ENCODE measurements around the gene MED13. TPM values are rescaled to one million over a fixed set of nuclear protein-coding genes. Genes with fewer than 3 reads are reported as not detected.

MED13 gene
- total RNA-seq, 1 experiment from 2014 or later, result 49.4 TPM

DNA sequence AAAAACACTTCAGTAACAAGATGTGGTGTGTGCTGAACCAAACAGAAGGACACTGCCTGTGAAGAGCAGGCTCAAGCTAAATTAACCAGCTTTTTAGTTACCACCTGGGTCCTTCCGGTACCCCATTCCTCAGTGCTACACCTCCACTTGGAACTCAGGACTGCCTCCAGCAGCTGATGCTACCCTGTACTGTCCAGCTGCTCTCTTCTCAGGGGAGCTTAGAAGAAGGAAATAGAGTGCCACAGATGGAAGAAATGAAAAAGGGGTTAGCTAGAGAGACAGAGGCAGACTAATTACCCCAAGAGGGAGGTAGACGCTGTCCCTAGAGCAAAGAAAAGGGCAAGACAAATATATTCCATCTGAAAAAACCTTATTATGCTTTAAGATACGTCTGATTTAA is 5.7 kb downstream of the MED13 start:
- Histone ChIP-seq H3K79me2 (ENCODE audit: low read depth) (peaks cover 100% of the 10 kb centered on the region), H3K27me3 (ENCODE audit: insufficient read depth, low read depth) (no peaks in the 10 kb centered on the region), H3K9me3 (ENCODE audit: insufficient read depth, low read depth) (no peaks in the 10 kb centered on the region), H2AFZ (no peak overlapping the region), H3K4me1 (replicated peaks; ENCODE audit: insufficient read depth) (peaks cover 24% of the 10 kb centered on the region), H3K36me3 (ENCODE audit: low read depth) (peaks cover 33% of the 10 kb centered on the region), H3F3A (ENCODE audit: insufficient read depth, low read depth) (peaks cover 2% of the 10 kb centered on the region; the same call in 1 of the 2 replicates), H3K4me3 (no peak overlapping the region), H3K4me2 (no peak overlapping the region), H4K20me1 (ENCODE audit: insufficient read depth) (peaks cover 58% of the 10 kb centered on the region), H3K27ac (no peak overlapping the region), H3K9me2 (ENCODE audit: insufficient read depth) (no peaks in the 10 kb centered on the region)
- BruUV-seq (replicated peaks), result no TSS peak
- ChIA-PET POLR2A (ENCODE audit: unreplicated experiment) (no interaction called here), CTCF (no interaction called here)
- intact Hi-C loops (cut with micrococcal nuclease; ENCODE audit: unreplicated experiment), result no loop called here
- TF ChIP-seq CTCF (conservative IDR thresholded peaks at IDR 0.05) (no peak), EZH2 (IDR thresholded peaks at IDR 0.05; ENCODE audit: low read depth) (no peak)
- no peak for DNase-seq

DNA sequence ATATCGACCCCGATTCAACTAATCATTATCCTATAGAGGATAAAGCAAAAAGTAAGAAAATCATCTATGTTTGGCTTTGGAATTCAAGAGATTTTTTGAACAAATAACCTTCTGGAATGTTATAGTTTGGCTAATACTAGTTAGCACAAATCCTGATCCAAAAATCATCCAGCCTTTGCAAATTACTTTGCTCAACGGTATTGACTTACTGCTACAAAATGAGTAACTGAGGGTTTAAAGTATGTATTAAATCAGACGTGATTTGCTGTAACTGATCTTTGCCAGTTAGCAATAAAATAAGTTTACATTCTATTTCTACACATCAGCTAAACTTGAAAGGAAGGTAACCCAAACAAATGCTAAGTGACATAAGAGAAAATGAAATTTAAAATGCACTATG is 6.5 kb downstream of the MED13 start:
- no peak for TF ChIP-seq CTCF (conservative IDR thresholded peaks at IDR 0.05)
- TF ChIP-seq EZH2 (IDR thresholded peaks at IDR 0.05; ENCODE audit: low read depth), result no peak
- CTCF ChIA-PET, result interaction anchor here (0.6 kb wide), 1 partner anchor 374 kb away, joined by 3 read pairs; no protein-coding TSS in a partner anchor
- no peak overlapping the region for H3K4me3 ChIP-seq
- H2AFZ ChIP-seq, result no peak overlapping the region
- H3K9me2 ChIP-seq (ENCODE audit: insufficient read depth), result no peaks in the 10 kb centered on the region
- H3F3A ChIP-seq (ENCODE audit: insufficient read depth, low read depth), result no peaks in the 10 kb centered on the region
- H3K9me3 ChIP-seq (ENCODE audit: insufficient read depth, low read depth), result no peaks in the 10 kb centered on the region
- H4K20me1 ChIP-seq (ENCODE audit: insufficient read depth), result peaks cover 54% of the 10 kb centered on the region
- H3K27me3 ChIP-seq (ENCODE audit: insufficient read depth, low read depth), result no peaks in the 10 kb centered on the region
- POLR2A ChIA-PET (ENCODE audit: unreplicated experiment), result interaction anchor here (0.6 kb wide), 1 partner anchor 52 kb away, joined by 20 read pairs; no protein-coding TSS in a partner anchor
- peaks cover 34% of the 10 kb centered on the region for H3K36me3 ChIP-seq (ENCODE audit: low read depth)
- H3K4me1 ChIP-seq (replicated peaks; ENCODE audit: insufficient read depth), result peaks cover 23% of the 10 kb centered on the region
- peaks cover 94% of the 10 kb centered on the region for H3K79me2 ChIP-seq (ENCODE audit: low read depth)
- no TSS peak for BruUV-seq (replicated peaks)
- no peak for DNase-seq
- no peak overlapping the region for H3K4me2 ChIP-seq
- intact Hi-C loops (cut with micrococcal nuclease; ENCODE audit: unreplicated experiment), result no loop called here
- no peak overlapping the region for H3K27ac ChIP-seq

DNA sequence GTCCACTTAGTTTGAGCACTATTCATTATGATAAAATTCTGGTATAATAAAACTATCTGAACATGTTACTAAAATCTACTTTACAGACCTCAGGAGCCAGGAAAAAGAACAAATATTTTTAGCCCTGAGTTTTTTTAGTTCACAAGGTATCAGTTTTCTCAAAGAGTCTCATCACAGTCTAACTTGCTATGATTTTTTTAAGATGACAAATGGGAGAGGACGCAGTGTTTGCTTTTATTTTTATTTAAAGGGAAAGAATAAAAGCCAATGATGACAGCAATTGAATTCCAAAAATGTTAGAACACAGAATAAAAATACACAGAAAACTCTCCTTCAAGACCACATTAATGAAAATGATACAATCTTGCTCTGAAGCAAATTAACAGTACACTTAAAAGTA is 7.4 kb downstream of the MED13 start:
- ChIA-PET POLR2A (ENCODE audit: unreplicated experiment) (no interaction called here), CTCF (no interaction called here)
- Histone ChIP-seq H3K27me3 (ENCODE audit: insufficient read depth, low read depth) (no peaks in the 10 kb centered on the region), H4K20me1 (ENCODE audit: insufficient read depth) (peaks cover 53% of the 10 kb centered on the region), H3K9me2 (ENCODE audit: insufficient read depth) (no peaks in the 10 kb centered on the region), H3K4me2 (no peak overlapping the region), H3K27ac (no peak overlapping the region), H3K4me3 (no peak overlapping the region), H2AFZ (no peak overlapping the region), H3K4me1 (replicated peaks; ENCODE audit: insufficient read depth) (peaks cover 14% of the 10 kb centered on the region), H3K9me3 (ENCODE audit: insufficient read depth, low read depth) (no peaks in the 10 kb centered on the region), H3K36me3 (ENCODE audit: low read depth) (peaks cover 36% of the 10 kb centered on the region), H3F3A (ENCODE audit: insufficient read depth, low read depth) (no peaks in the 10 kb centered on the region), H3K79me2 (ENCODE audit: low read depth) (peaks cover 94% of the 10 kb centered on the region)
- TF ChIP-seq CTCF (conservative IDR thresholded peaks at IDR 0.05) (no peak), EZH2 (IDR thresholded peaks at IDR 0.05; ENCODE audit: low read depth) (no peak)
- intact Hi-C loops (cut with micrococcal nuclease; ENCODE audit: unreplicated experiment), result no loop called here
- no TSS peak for BruUV-seq (replicated peaks)
- no peak for DNase-seq

All from PC-9 (cell line).